ENCODE measurements around the gene NUDT16. TPM values are rescaled to one million over a fixed set of nuclear protein-coding genes. Genes with fewer than 3 reads are reported as not detected.

The NUDT16 gene
- total RNA-seq, 2 experiments from 2014 or later: 9.8 to 11.5 TPM

Other genes with a start within 250 kb of the NUDT16 start
- gene MRPL3, start 121.2 kb downstream of the NUDT16 start, total RNA-seq: 10 to 100 TPM; 64.1 to 98.0 TPM

All from activated CD8-positive, alpha-beta memory T cell treated with anti-CD3 and anti-CD28 coated beads, Interleukin-2, amount 10 ng/mL, durations not matched to agents 7 days and 5 days (primary cell).